Measurements from ENCODE around the gene ANTXRL. TPM values are rescaled to one million over a fixed set of nuclear protein-coding genes. Genes with fewer than 3 reads are reported as not detected.
A peak's percentile ranks its signal among the peaks of the same experiment; 100 is the strongest.

Gene ANTXRL
- total RNA-seq, 1 experiment from 2014 or later: not detected

DNA sequence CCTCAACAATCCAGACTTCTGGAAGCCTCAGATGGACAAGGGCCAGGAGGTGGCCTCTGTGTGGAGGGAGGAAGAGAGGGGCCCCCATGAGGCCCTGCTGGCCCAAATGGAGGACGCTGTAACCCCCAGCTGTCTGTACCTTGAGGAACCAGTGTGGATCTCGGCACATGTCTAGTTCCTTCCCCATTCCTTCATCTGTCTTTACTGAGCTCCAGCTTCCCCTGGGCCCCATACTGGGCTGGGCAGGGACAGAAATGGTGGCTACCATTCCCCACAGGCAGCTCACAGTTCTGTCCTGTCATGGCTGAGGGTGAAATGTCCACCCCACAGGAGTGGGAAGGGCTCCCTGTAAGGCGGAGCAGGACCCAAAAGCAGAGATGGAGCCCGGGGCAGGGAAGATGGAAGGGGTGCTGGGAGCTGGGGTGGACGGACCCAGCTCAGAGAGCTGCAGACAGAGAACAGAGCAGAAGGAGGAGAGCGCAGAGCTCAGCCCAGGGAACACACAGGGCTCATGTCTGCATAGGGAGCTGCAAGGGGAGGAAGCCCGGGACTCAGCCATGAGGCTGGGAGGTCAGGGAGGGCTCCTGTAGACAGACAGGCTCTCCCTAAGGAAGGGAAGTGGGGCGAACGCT lies 22.8 kb downstream of the ANTXRL start:
- 0 out of 2 replicates have a peak, but pooled peaks cover 2% of the 10 kb centered on the region for H3K27me3 ChIP-seq (ENCODE audit: control insufficient read depth, insufficient read depth, low read length)
- H3K27ac ChIP-seq (ENCODE audit: low read length): no peak overlapping the region
- TF ChIP-seq, protein P1, sequence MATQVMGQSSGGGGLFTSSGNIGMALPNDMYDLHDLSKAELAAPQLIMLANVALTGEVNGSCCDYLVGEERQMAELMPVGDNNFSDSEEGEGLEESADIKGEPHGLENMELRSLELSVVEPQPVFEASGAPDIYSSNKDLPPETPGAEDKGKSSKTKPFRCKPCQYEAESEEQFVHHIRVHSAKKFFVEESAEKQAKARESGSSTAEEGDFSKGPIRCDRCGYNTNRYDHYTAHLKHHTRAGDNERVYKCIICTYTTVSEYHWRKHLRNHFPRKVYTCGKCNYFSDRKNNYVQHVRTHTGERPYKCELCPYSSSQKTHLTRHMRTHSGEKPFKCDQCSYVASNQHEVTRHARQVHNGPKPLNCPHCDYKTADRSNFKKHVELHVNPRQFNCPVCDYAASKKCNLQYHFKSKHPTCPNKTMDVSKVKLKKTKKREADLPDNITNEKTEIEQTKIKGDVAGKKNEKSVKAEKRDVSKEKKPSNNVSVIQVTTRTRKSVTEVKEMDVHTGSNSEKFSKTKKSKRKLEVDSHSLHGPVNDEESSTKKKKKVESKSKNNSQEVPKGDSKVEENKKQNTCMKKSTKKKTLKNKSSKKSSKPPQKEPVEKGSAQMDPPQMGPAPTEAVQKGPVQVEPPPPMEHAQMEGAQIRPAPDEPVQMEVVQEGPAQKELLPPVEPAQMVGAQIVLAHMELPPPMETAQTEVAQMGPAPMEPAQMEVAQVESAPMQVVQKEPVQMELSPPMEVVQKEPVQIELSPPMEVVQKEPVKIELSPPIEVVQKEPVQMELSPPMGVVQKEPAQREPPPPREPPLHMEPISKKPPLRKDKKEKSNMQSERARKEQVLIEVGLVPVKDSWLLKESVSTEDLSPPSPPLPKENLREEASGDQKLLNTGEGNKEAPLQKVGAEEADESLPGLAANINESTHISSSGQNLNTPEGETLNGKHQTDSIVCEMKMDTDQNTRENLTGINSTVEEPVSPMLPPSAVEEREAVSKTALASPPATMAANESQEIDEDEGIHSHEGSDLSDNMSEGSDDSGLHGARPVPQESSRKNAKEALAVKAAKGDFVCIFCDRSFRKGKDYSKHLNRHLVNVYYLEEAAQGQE (IDR thresholded peaks at IDR 0.05; ENCODE audit: insufficient read depth in 1 of 2, low read depth in 2 of 2, low read length in 1 of 2): no peak
- TF ChIP-seq CTCF (IDR thresholded peaks at IDR 0.05) (no peak), TCF7L2 (IDR thresholded peaks at IDR 0.05; ENCODE audit: low read depth, low read length) (no peak), SIN3A (IDR thresholded peaks at IDR 0.05; ENCODE audit: borderline replicate concordance, insufficient read depth, low read depth, low read length) (no peak), POLR2AphosphoS5 (IDR thresholded peaks at IDR 0.05; ENCODE audit: low read depth, low read length) (no peak)
- peak; percentile 20 for ATAC-seq
- no peak overlapping the region for H3K4me3 ChIP-seq (ENCODE audit: low read depth in 2 of 2, low read length in 2 of 2)
- intact Hi-C loops (cut with micrococcal nuclease; ENCODE audit: unreplicated experiment) (no loop called here), in situ Hi-C loops (cut with HindIII; ENCODE audit: low pct_unique_long_range_greater_than_20kb, low sequenced_read_pairs) (no loop called here)
- no peaks in the 10 kb centered on the region for H3K9me3 ChIP-seq (ENCODE audit: control insufficient read depth, insufficient read depth, low read depth, low read length)
- CTCF ChIA-PET: no interaction called here
- 0 out of 2 replicates have a peak, but pooled peaks cover 2% of the 10 kb centered on the region for H3K4me1 ChIP-seq (ENCODE audit: control insufficient read depth, insufficient read depth, low read length)
- BruUV-seq (replicated peaks): no TSS peak
- no peaks in the 10 kb centered on the region for H3K36me3 ChIP-seq (ENCODE audit: control insufficient read depth, insufficient read depth, low read length)
- DNase-seq (ENCODE audit: low read depth, low spot score): no peak
- POLR2A ChIA-PET: no interaction called here

GRCh38 chr10:46310143-46310514 lies 23.3 kb downstream of the ANTXRL start:
- ATAC-seq (no peak), DNase-seq (ENCODE audit: low read depth, low spot score) (no peak)
- Histone ChIP-seq H3K4me1 (ENCODE audit: control insufficient read depth, insufficient read depth, low read length) (0 out of 2 replicates have a peak, but pooled peaks cover 2% of the 10 kb centered on the region), H3K27me3 (ENCODE audit: control insufficient read depth, insufficient read depth, low read length) (0 out of 2 replicates have a peak, but pooled peaks cover under 1% of the 10 kb centered on the region), H3K36me3 (ENCODE audit: control insufficient read depth, insufficient read depth, low read length) (no peaks in the 10 kb centered on the region), H3K27ac (ENCODE audit: low read length) (no peak overlapping the region), H3K4me3 (ENCODE audit: low read depth in 2 of 2, low read length in 2 of 2) (no peak overlapping the region), H3K9me3 (ENCODE audit: control insufficient read depth, insufficient read depth, low read depth, low read length) (no peaks in the 10 kb centered on the region)
- in situ Hi-C loops (cut with HindIII; ENCODE audit: low pct_unique_long_range_greater_than_20kb, low sequenced_read_pairs): no loop called here
- ChIA-PET POLR2A (no interaction called here), CTCF (no interaction called here)
- TF ChIP-seq SIN3A (IDR thresholded peaks at IDR 0.05; ENCODE audit: borderline replicate concordance, insufficient read depth, low read depth, low read length) (no peak), POLR2AphosphoS5 (IDR thresholded peaks at IDR 0.05; ENCODE audit: low read depth, low read length) (no peak), CTCF (IDR thresholded peaks at IDR 0.05) (no peak), TCF7L2 (IDR thresholded peaks at IDR 0.05; ENCODE audit: low read depth, low read length) (no peak)
- TF ChIP-seq, protein P1 (IDR thresholded peaks at IDR 0.05; ENCODE audit: insufficient read depth in 1 of 2, low read depth in 2 of 2, low read length in 1 of 2): no peak
- intact Hi-C loops (cut with micrococcal nuclease; ENCODE audit: unreplicated experiment): no loop called here
- BruUV-seq (replicated peaks): no TSS peak
